Skeletal muscle cell (primary cell): ENCODE data around the gene ANKH.
"Not testable (repeated sequence)": the region's sequence is repeated elsewhere in the genome, so short reads cannot be mapped to it uniquely, and the experiment has no call there.

Experiments used
- DNase-seq: peaks from one replicate; pipeline ENCODE4 v3.0.0-alpha.2; 2010; ENCODE audit warnings: low read depth
- H3K4me3 ChIP-seq: 2 replicates; pipeline ENCODE4 v1.5.1; 2011; ENCODE audit warnings: low read depth, mild to moderate bottlenecking, control low read depth, low read length, moderate library complexity

Gene ANKH

DNA sequence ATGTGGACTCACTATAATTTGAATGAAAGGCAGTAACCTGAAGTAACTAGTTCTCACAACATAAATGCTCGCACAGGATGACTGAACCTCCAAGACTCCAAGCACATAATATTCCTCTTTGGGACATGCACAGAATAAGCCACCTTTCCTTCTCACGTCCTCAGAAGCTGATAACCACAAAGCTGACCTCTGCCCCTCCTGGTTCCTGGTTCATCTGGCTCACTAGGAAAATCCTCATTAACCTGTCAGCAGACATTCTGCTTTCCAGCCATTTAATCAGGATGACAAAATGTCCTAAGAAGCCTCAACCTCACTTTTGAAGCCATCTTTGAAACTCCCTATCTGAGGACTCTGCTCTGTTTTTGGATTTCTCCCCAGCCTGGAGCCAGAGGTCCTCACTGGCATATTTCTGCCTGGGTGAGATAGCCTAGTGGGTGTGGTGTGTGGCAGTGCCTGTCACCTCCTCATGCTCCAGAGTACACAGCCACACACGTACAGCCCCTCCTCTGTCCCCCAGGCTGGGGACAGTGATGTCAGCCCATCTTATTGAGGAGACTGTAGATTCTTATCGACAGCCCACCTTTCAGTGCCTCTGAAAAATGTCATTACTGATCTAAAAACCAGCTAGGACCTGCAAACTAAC lies 10.3 kb downstream of the ANKH start:
- H3K4me3 ChIP-seq: no peak overlapping the region

GRCh38 chr5:14859980-14860379 lies 11.6 kb downstream of the ANKH start:
- no peak for DNase-seq
- no peak overlapping the region for H3K4me3 ChIP-seq

More for the DNA sequence above, 10.3 kb downstream of the ANKH start:
- no peak for DNase-seq

- no peak overlapping the region for H3K4me3 ChIP-seq
- no peak for DNase-seq
Observed at GRCh38 chr5:14859150-14859549, 12.4 kb downstream of the ANKH start.

- DNase-seq: no peak
- no peak overlapping the region for H3K4me3 ChIP-seq
Observed at GRCh38 chr5:14855366-14855765, 16.2 kb downstream of the ANKH start.

- no peak for DNase-seq
- H3K4me3 ChIP-seq: no peak overlapping the region
Observed at GRCh38 chr5:14854799-14855198, 16.8 kb downstream of the ANKH start.

- no peak for DNase-seq
- H3K4me3 ChIP-seq: no peak overlapping the region
Observed at GRCh38 chr5:14853685-14854084, 17.9 kb downstream of the ANKH start.

DNA sequence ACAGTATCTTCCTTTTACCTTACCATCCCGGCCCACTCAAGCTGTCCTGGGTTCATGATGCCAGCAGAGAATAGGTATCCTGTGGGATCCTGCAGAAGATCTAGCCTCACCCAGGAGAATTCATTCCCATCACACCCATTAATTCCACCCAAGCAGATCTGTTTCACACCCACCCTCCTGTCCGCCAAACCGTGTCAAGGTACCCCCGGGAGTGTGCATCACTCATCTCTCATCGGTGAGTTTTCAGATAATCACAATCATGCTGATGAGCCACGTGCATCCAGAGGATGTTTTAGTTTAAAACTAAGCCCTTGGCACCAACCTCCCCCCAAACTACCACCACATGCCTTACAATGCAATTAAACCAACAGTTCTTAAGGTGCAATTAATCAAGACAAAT lies 18.8 kb downstream of the ANKH start:
- no peak overlapping the region for H3K4me3 ChIP-seq
- DNase-seq: no peak

- no peak for DNase-seq
- H3K4me3 ChIP-seq: no peak overlapping the region
Observed at GRCh38 chr5:14851999-14852526, 19.5 kb downstream of the ANKH start.

DNA sequence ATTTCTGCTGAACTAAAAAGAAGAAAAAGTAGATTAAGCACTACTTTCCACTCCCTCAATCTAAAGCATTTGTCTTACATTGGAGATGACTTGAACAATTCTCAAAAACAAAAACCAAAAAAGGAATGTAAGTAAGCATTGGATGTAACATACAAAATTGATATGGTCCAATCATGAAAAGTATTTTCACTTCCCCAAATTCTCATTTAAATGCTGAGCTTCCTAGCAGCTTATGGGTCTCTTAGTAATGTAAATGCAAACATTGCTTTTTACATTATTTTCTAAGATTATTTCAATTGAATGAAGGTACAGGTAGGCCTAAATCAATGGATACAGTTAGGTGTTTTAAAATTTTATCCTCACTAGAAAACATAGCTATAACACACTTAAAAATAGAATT lies 20.0 kb downstream of the ANKH start:
- no peak overlapping the region for H3K4me3 ChIP-seq
- no peak for DNase-seq

DNA sequence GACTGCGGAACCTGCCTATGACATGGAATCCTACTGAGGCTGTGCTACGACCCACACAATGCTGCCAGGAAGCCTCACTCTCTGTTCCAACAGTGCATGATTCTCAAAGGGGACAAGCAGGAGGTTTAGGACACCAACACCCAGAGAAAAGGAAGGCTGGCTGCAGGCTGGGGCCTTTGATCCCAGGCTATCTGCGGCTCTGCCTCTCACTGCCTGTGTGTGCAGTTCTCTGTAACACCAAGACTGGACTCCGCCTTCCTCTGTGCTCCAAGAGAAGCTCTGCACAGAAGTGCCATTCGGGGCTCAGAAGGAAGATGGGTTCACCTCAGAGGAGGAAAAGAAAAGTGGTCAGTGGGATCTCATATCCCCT lies 20.5 kb downstream of the ANKH start:
- no peak for DNase-seq
- H3K4me3 ChIP-seq: no peak overlapping the region

DNA sequence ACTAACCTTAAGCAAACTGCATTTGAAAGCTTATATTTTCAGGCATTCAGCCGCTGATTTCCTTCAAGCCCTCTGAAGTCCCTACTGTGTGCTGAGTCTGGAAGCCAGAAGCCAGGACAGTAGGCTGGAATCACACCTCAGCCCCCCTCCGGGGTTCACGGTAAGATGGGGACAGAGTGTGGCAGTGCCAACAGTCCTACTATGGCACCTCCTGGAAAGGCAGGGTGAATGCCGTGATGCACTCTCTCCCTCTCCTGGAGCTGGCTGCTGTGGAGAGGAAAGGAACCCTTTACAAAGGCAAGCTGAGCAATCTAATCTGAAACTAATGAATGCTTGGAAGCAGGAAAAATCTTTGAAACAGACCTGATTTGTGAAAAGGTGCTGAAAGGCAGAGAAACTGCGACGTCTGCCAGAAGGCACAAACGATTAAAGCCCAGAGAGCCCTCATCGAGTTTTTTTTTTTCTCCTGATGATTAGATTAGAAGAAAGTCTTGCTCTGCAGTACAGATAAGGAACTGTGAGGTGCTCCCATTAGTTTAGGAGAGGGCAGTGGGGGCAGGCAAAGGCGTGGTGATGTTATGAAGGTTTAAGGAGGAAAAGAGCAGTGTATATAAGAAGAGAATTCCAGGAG lies 21.0 kb downstream of the ANKH start:
- no peak for DNase-seq
- no peak overlapping the region for H3K4me3 ChIP-seq

DNA sequence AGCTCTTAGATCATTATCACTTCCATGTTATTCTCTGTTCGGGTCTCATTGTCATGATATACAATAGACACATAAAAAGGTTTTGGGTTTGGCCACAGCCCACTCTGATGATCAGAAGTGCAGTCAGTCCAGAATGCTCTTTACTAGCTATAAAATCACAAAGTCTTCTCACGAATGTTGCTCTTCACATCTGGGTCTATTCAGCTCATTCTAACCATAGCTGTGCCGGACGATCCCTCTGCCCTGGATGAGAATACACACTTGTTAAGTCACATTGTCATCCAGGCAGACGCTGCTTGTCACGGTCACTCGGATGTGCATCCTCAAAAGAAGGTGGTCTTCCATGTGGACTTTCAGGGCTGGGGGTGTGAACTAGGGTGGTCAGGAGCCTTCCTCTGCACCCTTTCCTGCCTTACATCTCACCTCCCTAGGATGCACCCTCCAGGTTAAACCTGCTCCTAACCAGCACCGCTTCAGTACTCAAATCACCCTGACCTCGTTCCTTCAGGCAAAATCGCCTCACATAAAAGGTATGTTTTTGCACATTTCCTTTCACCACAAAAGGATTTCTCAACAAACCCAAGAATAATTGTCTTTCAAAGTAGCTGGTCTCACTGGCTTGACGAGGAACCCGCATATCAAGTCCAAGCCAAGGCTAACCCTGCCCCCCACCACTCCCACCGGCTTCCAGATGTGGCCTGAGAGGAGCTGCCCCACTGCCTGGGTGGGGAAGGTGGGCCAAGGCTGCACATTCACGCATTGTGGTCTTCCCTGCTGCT lies 21.9 kb downstream of the ANKH start:
- DNase-seq: no peak
- no peak overlapping the region for H3K4me3 ChIP-seq

DNA sequence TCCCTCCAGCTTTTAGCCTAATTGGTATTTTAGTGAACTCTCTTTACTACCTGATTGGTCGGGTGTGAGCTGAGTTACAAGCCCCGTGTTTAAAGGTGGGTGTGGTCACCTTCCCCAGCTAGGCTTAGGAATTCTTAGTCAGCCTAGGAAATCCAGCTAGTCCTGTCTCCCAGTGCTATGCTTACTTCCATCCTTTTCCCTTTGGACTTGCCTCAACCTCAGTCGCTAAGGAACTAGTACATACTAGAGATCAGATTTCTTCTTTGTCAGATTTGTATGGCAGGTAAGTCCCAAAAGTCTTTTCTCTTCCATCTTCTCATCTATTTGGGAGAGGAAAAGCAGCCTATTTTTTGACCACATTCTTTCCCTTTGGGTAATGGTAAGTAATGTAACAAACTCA lies 22.6 kb downstream of the ANKH start:
- not testable (repeated sequence) for H3K4me3 ChIP-seq, DNase-seq

GRCh38 chr5:14848385-14848784 lies 23.2 kb downstream of the ANKH start:
- no peak overlapping the region for H3K4me3 ChIP-seq
- DNase-seq: no peak

DNA sequence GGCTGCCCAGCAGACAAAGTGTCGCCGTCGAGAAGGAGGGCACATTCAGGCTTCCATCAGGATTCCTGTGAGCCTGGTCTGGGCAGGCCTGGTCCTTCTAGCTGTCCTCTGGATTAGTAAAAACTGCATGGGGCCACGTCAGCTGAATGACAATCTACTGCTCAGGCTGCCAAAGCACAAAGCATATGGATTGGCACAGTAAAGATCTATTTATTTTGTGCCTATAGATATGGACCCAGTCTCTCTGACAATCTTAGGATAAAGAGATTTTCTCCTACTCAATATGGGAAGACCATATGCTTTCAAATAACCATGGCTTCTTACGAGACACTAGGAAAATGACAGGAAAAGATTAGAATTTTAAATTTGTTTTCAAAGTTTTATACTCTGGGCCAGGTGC lies 24.1 kb downstream of the ANKH start:
- DNase-seq: no peak
- no peak overlapping the region for H3K4me3 ChIP-seq

DNA sequence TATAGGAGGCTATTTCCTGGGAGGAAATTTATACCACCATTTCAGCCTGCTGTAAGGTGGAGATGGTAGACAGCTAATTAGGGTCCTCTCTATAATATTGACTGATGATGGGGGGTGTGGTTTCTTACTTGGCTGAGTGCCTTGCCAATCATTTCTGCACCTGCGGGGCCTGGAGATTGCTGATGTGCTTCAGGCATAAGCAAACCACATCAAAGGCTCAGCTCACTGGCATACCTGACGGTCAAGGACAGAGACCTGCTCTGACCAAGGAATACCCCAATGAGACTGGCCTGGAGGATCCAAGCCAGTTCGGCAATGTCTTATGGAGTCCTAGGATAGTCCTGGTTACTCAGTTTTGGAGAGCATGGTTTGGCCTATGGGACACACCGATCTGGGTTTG lies 29.5 kb downstream of the ANKH start:
- no peak for DNase-seq
- no peak overlapping the region for H3K4me3 ChIP-seq

- no peak for DNase-seq
- H3K4me3 ChIP-seq: no peak overlapping the region
Observed at GRCh38 chr5:14840624-14841023, 31.0 kb downstream of the ANKH start.

- H3K4me3 ChIP-seq: no peak overlapping the region
Observed at GRCh38 chr5:14838396-14839319, 32.9 kb downstream of the ANKH start.

GRCh38 chr5:14837423-14838122 lies 34.0 kb downstream of the ANKH start:
- not testable (repeated sequence) for DNase-seq, H3K4me3 ChIP-seq

More at GRCh38 chr5:14838396-14839319, 32.9 kb downstream of the ANKH start:
- DNase-seq: no peak
